Stimulated activated naive CD8-positive, alpha-beta T cell treated with anti-CD3 and anti-CD28 coated beads, Interleukin-15, Interleukin-2, amounts not matched to agents 100 ng/mL and 50 ng/mL, for 24 hours (primary cell): ENCODE data around the gene TRMT44.

Experiments
- H3K27ac Mint-ChIP-seq: one replicate; pipeline ENCODE4 v1.8.0; 2021; ENCODE audit warnings: mild to moderate bottlenecking, mixed read lengths
- H3K27me3 Mint-ChIP-seq: one replicate; pipeline ENCODE4 v1.8.0; 2021; ENCODE audit warnings: mixed read lengths
- H3K36me3 Mint-ChIP-seq: one replicate; pipeline ENCODE4 v1.8.0; 2021; ENCODE audit warnings: low read depth, mixed read lengths
- H3K4me1 Mint-ChIP-seq: one replicate; pipeline ENCODE4 v1.8.0; 2021; ENCODE audit warnings: low read depth, mixed read lengths
- H3K4me3 Mint-ChIP-seq: one replicate; pipeline ENCODE4 v1.8.0; 2021; ENCODE audit warnings: mild to moderate bottlenecking, mixed read lengths
- H3K9me3 Mint-ChIP-seq: one replicate; pipeline ENCODE4 v1.8.0; 2021; ENCODE audit warnings: mixed read lengths

Gene TRMT44

GRCh38 chr4:8465615-8466611 lies 25.3 kb downstream of the TRMT44 start:
- Mint-ChIP-seq H3K4me1 (no peaks in the 10 kb centered on the region), H3K9me3 (no peaks in the 10 kb centered on the region), H3K27ac (no peak overlapping the region), H3K27me3 (no peaks in the 10 kb centered on the region), H3K36me3 (peaks cover 40% of the 10 kb centered on the region), H3K4me3 (no peak overlapping the region)

- no peaks in the 10 kb centered on the region for H3K9me3 Mint-ChIP-seq
- H3K4me3 Mint-ChIP-seq: no peak overlapping the region
- no peak overlapping the region for H3K27ac Mint-ChIP-seq
- peaks cover 34% of the 10 kb centered on the region for H3K36me3 Mint-ChIP-seq
- H3K4me1 Mint-ChIP-seq: no peaks in the 10 kb centered on the region
- H3K27me3 Mint-ChIP-seq: no peaks in the 10 kb centered on the region
Observed at GRCh38 chr4:8467016-8467415, 26.4 kb downstream of the TRMT44 start.

GRCh38 chr4:8468746-8469535 lies 28.4 kb downstream of the TRMT44 start:
- H3K27me3 Mint-ChIP-seq: no peaks in the 10 kb centered on the region
- peaks cover 30% of the 10 kb centered on the region for H3K36me3 Mint-ChIP-seq
- no peak overlapping the region for H3K27ac Mint-ChIP-seq
- H3K4me1 Mint-ChIP-seq: no peaks in the 10 kb centered on the region
- H3K9me3 Mint-ChIP-seq: no peaks in the 10 kb centered on the region
- no peak overlapping the region for H3K4me3 Mint-ChIP-seq

- Mint-ChIP-seq H3K36me3 (peaks cover 29% of the 10 kb centered on the region), H3K4me3 (no peak overlapping the region), H3K9me3 (no peaks in the 10 kb centered on the region), H3K4me1 (no peaks in the 10 kb centered on the region), H3K27me3 (no peaks in the 10 kb centered on the region), H3K27ac (no peak overlapping the region)
Observed at GRCh38 chr4:8469550-8469949, 29.0 kb downstream of the TRMT44 start.

GRCh38 chr4:8470451-8471024 lies 30.0 kb downstream of the TRMT44 start:
- Mint-ChIP-seq H3K27me3 (no peaks in the 10 kb centered on the region), H3K4me3 (no peak overlapping the region), H3K9me3 (no peaks in the 10 kb centered on the region), H3K36me3 (peaks cover 28% of the 10 kb centered on the region), H3K4me1 (no peaks in the 10 kb centered on the region), H3K27ac (no peak overlapping the region)

- Mint-ChIP-seq H3K36me3 (peaks cover 32% of the 10 kb centered on the region), H3K27ac (no peak overlapping the region)
Observed at GRCh38 chr4:8471211-8471875, 30.8 kb downstream of the TRMT44 start.

GRCh38 chr4:8472158-8472688 lies 31.6 kb downstream of the TRMT44 start:
- H3K4me3 Mint-ChIP-seq: no peak overlapping the region
- H3K9me3 Mint-ChIP-seq: no peaks in the 10 kb centered on the region
- peaks cover 33% of the 10 kb centered on the region for H3K36me3 Mint-ChIP-seq
- no peaks in the 10 kb centered on the region for H3K4me1 Mint-ChIP-seq
- no peak overlapping the region for H3K27ac Mint-ChIP-seq
- no peaks in the 10 kb centered on the region for H3K27me3 Mint-ChIP-seq

More at GRCh38 chr4:8471211-8471875, 30.8 kb downstream of the TRMT44 start:
- no peaks in the 10 kb centered on the region for H3K27me3 Mint-ChIP-seq
- no peaks in the 10 kb centered on the region for H3K4me1 Mint-ChIP-seq
- H3K4me3 Mint-ChIP-seq: no peak overlapping the region
- no peaks in the 10 kb centered on the region for H3K9me3 Mint-ChIP-seq

GRCh38 chr4:8472689-8473197 lies 32.2 kb downstream of the TRMT44 start:
- Mint-ChIP-seq H3K9me3 (no peaks in the 10 kb centered on the region), H3K36me3 (peaks cover 33% of the 10 kb centered on the region), H3K4me1 (no peaks in the 10 kb centered on the region), H3K27me3 (no peaks in the 10 kb centered on the region), H3K27ac (no peak overlapping the region), H3K4me3 (no peak overlapping the region)

- Mint-ChIP-seq H3K36me3 (peaks cover 33% of the 10 kb centered on the region), H3K4me1 (no peaks in the 10 kb centered on the region), H3K4me3 (no peak overlapping the region), H3K27ac (no peak overlapping the region), H3K27me3 (no peaks in the 10 kb centered on the region), H3K9me3 (no peaks in the 10 kb centered on the region)
Observed at GRCh38 chr4:8473198-8473919, 32.8 kb downstream of the TRMT44 start.

GRCh38 chr4:8473920-8474590 lies 33.5 kb downstream of the TRMT44 start:
- Mint-ChIP-seq H3K4me3 (no peak overlapping the region), H3K27me3 (no peaks in the 10 kb centered on the region), H3K36me3 (peaks cover 31% of the 10 kb centered on the region), H3K4me1 (no peaks in the 10 kb centered on the region), H3K9me3 (no peaks in the 10 kb centered on the region), H3K27ac (no peak overlapping the region)

GRCh38 chr4:8474856-8475255 lies 34.3 kb downstream of the TRMT44 start:
- Mint-ChIP-seq H3K4me3 (no peak overlapping the region), H3K27me3 (no peaks in the 10 kb centered on the region), H3K27ac (no peak overlapping the region), H3K4me1 (peaks cover 3% of the 10 kb centered on the region), H3K36me3 (peaks cover 27% of the 10 kb centered on the region), H3K9me3 (no peaks in the 10 kb centered on the region)

GRCh38 chr4:8475751-8476575 lies 35.4 kb downstream of the TRMT44 start:
- no peak overlapping the region for H3K4me3 Mint-ChIP-seq
- peaks cover 3% of the 10 kb centered on the region for H3K4me1 Mint-ChIP-seq
- H3K9me3 Mint-ChIP-seq: no peaks in the 10 kb centered on the region
- peaks cover 22% of the 10 kb centered on the region for H3K36me3 Mint-ChIP-seq
- no peak overlapping the region for H3K27ac Mint-ChIP-seq
- no peaks in the 10 kb centered on the region for H3K27me3 Mint-ChIP-seq
